Hematopoietic multipotent progenitor cell treated with erythropoietin and hydrocortisone succinate and interleukin-3 and kit ligand, for 8 days (in vitro differentiated cells): ENCODE results near the gene KCNMB4.

Source experiments
- DNase-seq: peaks from one replicate; pipeline ENCODE4 v3.0.0-alpha.2; 2015

The KCNMB4 gene, protein sequence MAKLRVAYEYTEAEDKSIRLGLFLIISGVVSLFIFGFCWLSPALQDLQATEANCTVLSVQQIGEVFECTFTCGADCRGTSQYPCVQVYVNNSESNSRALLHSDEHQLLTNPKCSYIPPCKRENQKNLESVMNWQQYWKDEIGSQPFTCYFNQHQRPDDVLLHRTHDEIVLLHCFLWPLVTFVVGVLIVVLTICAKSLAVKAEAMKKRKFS

DNA sequence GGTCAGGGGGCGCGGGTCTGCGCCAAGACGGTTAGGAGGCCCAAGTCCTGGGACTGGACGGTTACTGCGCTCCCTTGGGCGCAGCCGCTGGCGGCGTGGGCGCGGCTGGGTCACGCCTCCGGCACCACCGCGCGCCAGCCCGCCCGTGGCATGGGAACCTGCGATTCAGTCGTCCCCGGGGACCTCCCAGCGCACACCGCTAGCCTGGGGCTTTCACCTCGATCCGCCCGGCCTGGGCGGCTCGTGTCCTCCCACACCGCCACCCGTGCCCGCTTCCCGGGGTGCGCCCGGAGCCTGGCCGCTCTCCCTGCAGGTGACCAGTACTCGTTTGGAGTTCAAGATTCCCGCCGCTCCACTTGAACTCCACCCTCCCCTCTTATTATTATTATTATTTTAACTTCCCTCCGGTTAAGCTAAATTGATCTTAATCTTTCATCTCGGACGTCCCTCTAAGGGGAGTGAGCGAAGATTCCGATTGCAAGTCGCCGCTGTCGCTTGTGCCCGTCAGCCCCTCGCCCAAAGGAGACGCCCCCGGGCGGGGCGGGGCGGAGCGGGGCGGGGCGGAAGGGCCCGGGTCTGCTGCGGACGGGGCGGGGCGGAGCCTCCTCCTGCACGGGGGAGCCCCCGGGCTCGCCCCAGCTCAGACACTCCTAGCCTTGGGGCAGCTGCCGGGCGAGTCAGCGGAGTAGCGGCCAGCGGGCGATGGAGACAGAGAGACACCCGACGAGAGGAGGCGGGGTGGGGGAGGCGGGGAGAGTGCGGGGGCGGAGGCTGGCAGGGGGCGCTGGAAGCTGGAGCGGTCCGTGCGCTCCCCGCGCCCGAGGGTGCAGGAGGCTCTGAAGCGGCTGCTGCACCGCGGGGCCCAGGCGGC lies at the start of gene KCNMB4:
TSS of gene KCNMB4 (plus strand) at position 643 of the 871 bp plus-strand sequence. CDS start 445 bp downstream, outside the sequence.
- DNase-seq, result no peak

DNA sequence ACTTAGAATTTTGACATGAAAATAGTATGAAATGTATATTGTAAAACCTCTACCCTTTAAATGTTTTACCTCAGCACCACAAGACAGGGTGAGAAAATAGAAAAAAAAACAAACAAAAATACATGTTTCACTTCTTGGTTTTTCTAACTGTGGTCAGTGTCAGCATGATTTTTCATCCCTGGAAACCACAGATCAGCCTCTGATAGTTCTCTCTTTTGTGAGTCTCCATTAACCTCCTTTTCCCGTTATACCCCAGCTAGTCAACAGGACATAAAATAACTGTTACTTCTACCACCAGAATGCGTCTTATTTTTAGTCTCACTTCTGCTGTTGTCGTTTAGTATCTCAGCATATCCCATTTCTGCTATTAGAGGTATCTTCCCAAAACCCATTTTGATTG lies 48.3 kb upstream of the KCNMB4 start:
- DNase-seq, result no peak

DNA sequence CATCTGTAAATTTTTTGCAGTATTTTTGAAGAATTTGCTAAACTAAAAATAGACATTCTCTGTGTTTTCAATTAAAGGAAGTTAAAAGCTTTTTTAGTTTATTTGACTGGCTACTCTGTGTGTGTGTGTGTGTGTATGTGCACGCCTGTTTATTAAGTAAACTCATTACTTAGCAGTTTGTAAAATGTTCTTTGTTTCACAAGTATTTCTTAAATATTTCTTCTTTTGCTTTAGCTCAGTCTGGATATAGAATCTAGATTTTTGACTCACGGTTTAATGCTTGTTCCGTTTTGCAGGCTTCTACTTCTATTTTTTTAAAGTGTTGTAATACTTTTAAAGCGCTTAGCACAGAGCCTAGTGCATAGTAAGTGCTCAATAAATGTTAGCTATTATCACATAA lies 46.5 kb upstream of the KCNMB4 start:
- no peak for DNase-seq

DNA sequence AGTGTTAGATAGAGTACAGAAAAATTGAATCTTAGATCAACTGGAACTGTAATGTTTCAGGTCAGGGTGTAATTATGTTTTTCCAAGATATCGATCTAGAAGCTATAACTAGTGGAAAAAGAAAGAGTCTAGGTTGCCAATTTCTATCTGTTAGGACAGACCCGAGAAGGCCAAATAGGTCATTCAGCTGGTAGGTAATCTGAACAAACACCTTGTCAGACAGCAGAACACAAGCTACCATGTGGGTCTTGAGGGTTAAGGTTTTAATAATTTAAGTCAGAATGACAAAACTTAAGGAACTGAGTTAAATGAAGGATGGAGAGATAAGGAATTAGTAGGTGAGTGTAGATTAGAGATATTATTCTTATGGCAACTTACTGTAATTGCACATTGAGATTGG lies 44.9 kb upstream of the KCNMB4 start:
- DNase-seq, result peak; percentile 41

DNA sequence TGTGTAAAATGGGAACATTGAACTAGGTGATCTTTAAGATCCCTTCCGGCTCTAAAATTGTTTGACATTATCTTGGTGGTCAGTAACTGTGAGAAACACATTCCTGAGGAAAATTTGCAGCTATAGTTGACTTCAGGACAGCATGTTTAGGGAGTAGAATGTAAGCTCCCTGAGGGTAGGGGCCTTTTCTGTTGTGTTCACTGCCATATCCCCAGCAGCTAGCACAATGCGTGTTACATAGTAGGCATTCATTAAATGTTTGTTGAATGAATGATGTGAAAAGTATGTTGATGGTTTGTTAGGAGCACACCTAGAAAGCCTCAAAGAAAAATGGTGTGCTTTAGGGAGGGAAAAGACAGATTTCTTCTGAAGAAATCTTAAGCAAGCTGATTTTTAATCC lies 38.5 kb upstream of the KCNMB4 start:
- DNase-seq, result no peak

DNA sequence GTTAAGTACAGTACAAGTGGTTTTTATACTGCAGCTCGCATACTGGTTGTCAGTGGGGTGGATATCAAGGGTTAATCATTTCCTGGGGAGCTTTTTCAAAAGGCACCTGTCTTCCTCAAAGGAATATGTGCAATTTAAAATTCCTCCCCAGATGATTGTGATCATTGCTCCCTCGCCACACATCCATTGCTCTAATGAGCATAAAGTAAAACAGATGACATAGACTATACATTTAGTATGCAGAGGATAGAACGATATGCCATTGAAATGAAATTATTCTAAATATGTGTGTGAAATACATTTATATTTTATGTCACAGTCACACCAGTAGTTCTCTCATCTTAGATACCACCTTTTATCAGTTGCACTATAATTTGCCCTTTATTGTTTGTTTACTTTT lies 36.4 kb upstream of the KCNMB4 start:
- no peak for DNase-seq

DNA sequence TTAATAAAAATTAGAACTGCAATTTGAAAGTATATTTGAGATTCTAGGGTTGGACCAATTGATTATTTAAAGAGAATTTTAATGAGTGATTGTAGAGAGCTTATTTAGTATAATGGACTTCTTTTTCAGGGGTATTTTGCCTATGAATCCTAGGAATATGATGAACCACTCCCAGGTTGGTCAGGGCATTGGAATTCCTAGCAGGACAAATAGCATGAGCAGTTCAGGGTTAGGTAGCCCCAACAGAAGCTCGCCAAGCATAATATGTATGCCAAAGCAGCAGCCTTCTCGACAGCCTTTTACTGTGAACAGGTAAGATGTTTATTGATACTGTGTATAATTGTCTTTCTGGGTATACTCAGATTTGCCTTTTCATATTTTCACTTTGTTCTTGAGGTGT lies 35.9 kb upstream of the KCNMB4 start:
- no peak for DNase-seq

DNA sequence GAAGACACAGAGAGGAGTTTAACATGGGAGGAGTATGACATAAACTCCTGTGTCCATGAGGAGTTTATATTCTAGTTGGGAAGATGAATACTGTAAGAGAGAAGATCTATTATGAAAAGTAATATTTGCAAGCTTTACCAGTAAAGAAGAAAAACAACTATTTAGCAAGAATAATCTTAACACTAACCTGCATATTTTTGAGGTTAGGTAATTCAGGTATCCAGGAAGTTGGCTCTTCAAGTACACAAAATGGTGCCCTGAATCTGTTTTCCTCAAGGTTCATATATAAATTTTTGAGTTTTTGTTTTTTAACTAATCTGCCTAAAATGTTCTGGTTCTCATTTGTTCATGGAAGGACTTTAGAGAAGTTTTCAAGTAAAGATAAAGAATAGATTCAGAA lies 33.9 kb upstream of the KCNMB4 start:
- DNase-seq, result no peak

DNA sequence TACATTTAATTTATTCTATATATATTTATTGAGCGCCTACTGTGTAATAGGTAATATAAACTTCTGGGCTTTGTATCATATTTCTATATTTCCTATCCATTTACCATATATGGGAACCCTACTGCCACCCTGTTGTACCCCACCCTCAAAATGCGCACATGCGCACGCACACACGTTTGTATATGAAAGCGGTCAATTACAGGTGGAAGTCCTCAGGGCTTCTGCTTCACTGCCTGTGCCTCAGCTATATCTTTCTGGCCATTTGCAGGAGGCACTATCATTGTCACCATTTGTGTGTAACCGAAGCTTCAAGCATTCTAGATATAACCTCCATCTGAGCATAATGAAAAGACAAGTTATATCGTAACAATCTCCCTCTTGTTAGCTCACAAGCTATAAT lies 31.3 kb upstream of the KCNMB4 start:
- DNase-seq, result no peak

DNA sequence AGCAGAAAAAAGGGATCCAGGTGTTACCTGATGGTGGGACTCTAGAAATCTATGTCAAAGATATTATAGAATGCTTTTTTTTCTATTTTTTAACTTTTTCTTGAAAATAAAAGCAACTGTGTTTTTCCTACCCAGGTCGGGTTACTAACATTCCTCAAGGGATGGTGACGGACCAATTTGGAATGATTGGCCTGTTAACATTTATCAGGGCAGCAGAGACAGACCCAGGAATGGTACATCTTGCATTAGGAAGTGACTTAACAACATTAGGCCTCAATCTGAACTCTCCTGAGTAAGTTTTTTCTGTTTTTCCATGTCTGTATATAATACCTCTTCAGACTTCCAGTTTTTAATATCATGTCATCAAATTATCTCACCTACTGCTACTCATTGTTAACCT lies 27.6 kb upstream of the KCNMB4 start:
- no peak for DNase-seq

DNA sequence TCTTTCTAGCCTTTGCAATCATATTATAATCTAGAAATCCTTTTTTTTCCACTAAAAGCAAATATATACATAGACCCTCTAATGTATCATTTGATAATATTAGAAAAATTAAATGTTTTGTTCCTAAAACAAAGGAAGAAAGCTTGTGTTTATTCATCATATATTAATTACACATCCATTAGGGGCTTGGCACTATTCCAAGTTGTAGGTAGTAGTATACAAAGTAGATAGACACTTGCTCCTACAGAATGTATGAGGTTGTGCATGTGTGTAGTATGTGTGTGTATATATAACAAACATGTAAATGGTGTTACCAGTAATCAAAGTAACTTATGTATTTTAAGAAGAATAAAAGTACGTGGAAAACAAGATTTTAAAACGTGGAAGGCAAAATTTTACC lies 15.0 kb upstream of the KCNMB4 start:
- no peak for DNase-seq

DNA sequence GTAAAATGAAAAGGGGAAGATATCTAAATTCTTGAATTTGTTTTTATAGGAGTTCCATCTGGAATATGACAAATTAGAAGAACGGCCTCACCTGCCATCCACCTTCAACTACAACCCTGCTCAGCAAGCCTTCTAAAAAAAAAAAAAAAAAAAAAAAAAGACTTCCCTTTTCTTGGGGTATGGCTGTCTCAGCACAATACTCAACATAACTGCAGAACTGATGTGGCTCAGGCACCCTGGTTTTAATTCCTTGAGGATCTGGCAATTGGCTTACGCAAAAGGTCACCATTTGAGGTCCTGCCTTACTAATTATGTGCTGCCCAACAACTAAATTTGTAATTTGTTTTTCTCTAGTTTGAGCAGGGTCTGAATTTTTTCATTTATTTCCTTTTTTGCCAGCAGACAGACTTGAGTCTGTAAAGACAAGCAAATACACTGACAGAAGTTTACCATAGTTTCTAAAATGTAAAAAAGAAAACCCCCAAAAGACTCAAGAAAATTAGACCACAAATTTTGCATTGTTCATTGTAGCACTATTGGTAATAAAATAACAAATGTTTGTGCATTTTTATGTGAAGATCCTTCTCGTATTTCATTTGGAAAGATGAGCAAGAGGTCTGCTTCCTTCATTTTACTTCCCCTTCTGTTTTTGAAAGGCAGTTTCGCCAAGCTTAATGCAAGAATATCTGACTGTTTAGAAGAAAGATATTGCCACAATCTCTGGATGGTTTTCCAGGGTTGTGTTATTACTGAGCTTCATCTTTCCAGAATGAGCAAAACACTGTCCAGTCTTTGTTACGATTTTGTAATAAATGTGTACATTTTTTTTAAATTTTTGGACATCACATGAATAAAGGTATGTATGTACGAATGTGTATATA lies 12.1 kb upstream of the KCNMB4 start:
- no peak for DNase-seq

DNA sequence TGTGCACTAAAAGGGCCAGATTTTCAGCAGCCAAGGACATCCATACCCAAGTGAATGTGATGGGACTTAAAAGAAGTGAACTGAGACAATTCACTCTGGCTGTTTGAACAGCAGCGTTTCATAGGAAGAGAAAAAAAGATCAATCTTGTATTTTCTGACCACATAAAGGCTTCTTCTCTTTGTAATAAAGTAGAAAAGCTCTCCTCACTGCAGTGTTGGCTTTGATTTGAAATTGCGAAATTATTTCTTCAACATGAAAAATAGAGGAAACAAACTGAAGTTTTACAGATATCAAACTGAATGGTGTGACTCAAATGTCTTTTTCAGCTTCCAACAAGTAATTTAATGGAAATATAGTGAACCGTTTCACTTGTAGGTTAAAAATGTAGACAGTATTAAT lies 11.3 kb upstream of the KCNMB4 start:
- DNase-seq, result no peak

DNA sequence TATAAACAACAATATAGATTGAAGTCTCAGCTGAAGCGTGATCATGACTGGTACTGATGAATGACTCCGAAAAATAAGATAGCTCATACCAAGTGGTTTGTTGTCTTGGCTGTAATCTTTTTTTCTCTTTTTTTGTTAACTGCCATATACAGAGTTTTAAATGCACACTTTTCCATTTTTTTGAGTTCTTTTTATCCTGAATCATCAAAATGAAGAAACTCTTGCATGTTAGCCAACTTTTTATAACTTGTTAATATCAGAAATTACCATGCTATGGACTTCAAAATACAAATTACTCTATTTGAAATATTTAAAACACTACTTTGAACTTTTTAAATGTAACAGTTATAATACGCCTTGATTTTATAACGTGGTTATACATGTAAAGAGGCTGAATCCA lies 10.1 kb upstream of the KCNMB4 start:
- no peak for DNase-seq

DNA sequence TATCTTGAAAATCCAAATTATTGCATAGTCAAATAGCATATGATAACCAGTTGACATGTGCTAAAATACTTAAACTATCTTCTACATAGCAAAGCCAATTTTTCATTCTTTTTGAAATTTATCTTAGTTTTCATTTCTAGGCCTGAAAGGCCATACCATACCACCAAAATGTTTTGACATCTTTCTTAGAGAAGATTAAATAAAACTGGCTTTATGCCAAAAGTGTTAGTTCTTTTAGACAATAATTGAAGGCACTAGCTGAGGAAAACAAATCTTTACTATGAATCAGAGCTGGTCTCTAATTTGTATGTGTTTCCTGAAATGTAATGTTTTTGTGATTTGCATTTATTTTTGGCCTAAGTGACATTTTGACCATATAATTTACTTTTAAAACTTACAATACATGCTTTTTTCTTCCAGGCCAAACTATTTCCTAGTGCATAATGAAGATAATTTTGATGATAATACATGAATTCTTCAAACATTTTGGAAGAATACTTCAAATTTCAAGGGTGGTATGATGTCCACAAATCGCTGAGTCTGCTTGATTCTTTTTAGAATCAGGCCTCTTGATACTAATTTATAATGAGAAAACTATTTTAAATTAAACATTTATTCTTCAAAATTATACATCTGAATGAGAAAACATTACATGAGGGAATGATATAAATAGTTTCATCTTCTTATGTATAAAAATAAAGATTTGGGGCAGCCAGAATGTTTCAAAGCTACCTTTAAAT lies 6.5 kb upstream of the KCNMB4 start:
- no peak for DNase-seq

DNA sequence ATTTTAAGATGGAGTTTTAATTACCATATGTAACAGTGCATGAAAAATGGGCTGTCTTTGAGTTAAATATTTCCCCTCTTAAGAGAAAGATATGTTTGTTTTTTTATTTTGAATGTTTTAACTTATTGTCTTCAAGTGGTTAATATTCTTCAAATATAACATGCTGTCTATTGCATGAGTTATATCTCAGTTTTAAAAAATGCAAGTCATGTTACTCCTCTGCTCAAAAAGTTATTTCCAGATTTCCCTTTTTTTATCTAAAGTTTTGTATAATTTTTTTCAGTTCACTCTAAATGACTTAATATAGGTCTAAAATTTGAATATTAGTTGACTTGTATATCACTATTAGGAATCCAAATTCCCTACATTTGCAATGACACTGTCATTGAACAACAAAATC lies 5.9 kb upstream of the KCNMB4 start:
- no peak for DNase-seq

DNA sequence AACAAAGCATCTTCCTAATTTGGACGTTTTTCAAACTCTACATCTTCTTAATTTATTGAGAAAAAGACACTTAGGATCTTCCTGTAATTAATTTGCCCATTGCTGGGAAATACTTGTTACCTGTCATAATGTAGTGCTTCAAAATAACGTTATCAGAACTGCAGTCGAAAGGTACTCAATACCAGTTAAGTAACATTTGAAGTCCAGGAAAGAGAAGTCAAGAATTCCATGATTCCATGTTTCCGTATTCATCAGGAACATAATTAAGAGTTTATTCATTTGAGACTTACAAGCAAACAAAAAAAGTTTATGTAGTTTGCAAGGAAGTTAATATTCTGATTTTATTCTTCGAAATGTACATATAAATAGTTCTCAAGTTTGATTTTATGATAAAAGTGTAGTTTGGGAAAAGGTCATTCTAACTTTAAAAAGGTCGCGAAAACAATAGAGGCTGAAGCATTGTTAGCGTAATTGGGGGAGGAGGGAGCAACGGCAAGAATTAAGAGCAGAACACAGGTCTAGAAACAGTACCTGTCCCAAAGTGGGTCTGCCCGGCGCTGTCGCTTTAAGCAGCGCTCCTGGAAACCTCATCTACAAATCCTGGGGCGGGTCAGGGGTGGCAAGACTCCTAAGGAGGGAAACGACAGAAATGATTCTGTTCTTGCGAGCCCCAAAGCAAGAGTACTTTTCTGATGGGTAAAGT lies 1.2 kb upstream of the KCNMB4 start:
- no peak for DNase-seq

DNA sequence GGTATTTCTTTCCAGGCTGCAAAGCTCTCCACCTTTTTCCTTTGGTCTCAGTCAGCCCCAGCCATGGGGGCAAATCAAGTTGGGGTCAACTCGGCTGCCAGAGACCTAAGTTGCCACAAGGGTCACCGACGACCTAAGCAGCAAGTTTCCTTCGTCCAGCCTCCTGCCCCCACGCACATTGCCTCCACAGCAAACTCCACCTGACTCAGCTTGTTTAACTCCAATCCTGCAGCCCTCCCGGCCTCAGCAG lies 767 bp upstream of the KCNMB4 start:
- DNase-seq, result no peak

DNA sequence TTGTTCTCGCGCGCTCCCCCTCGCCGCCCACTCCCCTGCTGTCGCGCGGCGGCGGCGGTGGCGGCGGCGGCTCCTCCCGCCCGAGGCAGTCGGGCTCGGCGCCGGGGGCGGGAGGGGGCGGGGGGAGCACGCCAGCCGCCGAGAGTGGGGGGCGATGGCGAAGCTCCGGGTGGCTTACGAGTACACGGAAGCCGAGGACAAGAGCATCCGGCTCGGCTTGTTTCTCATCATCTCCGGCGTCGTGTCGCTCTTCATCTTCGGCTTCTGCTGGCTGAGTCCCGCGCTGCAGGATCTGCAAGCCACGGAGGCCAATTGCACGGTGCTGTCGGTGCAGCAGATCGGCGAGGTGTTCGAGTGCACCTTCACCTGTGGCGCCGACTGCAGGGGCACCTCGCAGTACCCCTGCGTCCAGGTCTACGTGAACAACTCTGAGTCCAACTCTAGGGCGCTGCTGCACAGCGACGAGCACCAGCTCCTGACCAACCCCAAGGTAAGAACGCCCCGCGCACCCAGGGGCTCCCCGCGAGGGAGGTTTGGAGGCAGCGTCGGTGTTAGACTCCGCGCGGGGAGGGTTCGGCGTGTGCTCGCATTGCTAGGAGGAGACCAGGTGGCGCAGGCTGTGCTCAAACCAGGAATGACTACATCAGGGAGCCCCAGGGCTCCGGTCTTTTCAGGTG lies 629 bp downstream of the KCNMB4 start:
- no peak for DNase-seq

DNA sequence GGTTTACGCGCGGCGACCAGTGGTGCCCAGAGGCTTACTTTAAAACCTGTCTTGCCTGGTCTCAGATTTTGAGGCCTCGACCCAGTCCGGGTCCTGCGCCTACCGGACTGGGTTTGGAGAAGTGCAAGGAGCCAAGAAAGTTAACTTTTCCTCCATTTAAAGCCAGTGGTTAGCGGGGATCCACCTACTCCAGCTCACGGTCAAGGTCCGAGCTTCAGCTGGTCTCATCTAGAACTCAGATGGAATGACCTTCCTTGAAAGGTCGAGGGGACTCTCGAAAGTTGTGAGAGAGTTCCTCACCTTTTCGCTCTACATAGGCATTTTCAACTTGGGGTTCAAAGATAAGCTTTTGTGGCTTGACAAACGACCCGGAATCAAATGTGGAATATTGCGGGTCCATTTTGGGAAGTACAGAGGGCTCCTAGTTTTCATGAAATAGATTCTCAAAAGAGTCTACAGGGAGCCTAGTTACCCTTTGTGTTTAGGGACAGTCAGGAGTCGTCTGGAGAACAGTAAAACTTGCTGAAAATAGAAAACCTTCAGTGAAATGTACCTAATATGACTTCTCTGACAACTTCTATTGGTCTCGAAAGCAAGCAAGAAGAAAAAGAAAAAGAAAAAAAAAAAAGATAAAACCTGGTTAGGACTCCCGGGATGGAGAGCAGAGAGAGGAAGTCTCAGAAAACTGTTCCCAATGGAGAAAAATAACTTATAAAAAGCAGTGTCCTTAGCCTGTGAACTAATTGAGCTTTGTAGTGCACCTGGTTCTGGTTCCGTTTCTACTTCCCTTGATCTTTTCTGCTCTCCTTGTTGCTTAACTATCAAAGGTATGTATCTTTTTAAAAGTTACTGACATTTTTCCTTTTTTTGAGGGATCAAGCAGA lies 1.4 kb downstream of the KCNMB4 start:
- DNase-seq, result no peak

DNA sequence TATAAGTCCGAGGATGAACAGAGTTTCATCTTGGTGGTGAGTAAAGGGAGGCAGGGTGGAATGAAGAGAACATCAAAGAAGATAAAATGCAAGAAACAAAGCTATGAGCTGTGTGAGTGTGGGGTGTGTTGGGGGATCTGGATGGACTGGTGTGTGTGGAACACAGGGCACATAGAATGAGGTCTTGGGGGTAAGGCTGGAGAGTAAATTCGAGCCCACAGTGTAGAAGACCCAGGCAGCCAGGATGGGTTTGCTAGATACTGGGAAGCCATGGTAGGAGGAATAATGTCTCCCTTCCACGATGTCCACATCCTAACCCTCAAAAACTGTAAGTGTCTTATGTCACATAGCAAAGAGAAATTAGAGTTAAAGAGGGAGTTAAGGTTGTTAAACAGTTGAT lies 6.8 kb downstream of the KCNMB4 start:
- no peak for DNase-seq
